ENCODE results near the gene SEC23B.

Gene SEC23B

DNA sequence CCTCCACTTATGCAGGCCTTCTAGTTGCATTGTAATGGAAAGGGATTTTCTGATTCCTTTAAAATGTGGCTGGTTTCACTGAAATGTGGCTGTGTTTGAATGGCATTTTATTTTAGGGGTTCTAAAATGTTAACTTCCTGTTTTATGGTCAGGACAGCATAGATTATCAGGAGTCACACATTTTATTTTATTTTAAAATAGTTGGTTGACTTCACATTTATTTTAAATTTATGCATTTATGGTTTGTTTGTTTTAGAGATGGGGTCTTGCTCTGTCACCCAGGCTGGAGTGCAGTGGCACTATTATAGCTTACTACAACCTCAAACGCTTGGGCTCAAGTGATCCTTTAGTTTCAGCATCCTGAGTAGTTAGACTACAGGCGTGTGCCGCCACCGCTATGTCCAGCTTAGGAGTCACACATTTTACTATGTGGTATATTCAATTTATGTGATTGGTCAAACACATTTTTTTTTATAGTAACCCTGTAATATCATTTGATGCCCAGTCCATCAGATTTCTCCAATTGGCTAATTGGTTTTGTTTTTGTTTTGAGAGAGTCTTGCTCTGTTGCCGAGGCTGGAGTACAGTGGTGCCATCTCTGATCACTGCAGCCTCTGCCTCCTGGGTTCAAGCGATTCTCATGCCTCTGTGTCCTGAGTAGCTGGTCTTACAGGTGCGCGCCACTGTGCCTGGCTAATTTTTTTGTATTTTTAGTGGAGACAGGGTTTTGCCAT is 82.4 kb downstream of the SEC23B start:
- DNase-seq, result no peak

DNA sequence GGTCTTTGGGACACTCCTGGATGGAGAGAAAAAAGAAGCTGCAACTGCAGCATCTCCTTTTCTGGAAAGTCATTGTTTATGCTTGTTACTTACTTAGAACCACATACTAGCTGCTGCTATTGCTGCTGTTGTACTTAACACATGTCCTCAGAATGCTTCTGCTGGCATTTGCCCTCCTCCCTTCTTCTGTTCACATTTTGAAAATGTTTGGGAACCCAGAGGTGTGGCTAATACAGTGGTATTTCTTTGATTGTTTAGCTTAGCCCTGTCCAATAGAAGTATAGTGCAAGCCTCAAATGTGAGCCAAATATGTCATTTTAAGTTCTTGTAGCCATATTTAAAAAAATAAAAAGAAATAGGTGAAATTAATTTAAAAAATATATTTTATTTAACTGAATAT is 88.5 kb downstream of the SEC23B start:
- DNase-seq, result no peak

DNA sequence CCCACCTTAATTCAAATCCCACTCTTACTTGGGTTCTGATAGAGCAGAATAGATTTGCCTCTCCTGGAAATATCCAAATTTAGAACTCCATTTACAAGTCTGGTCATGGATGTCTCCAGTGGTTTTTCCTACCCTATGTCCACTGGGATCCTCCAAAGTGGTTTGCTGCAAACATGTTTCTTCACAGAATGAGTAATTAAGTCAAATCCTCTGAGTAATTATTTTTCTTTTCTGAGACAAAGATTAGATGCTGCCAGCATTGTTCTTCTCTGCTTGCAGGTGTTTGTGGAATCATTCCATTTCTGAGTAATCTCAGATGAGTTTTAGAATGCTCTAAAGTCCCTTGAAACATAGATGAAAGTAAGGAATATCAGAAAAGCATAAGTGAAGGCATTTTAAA is 102.0 kb downstream of the SEC23B start:
- DNase-seq, result no peak

All from CD4-positive, alpha-beta T cell treated with Interleukin-12 subunit alpha and Interleukin-12 subunit beta, for 1 hour (primary cell).